Endometrial microvascular endothelial cells (primary cell): ENCODE results near the gene LGALSL. TPM values are rescaled to one million over a fixed set of nuclear protein-coding genes. Genes with fewer than 3 reads are reported as not detected.

Experiments used
- in situ Hi-C: cut with HindIII; loops from 2 replicates; pipeline ENCODE4 v1.10.0; 2017; ENCODE audit warnings: low sequenced_read_pairs, low pct_unique_long_range_greater_than_20kb; ENCODE audit errors: inconsistent ontology term
- total RNA-seq: library from RNA; depleted of rRNA; stranded (reverse); fragments of >200 nt; gene quantifications from one replicate; pipeline ENCODE4 v1.2.3, GENCODE V29; 2015; ENCODE audit errors: inconsistent ontology term

LGALSL gene
- total RNA-seq, 1 donor from 2014 or later = 4.6 TPM

DNA sequence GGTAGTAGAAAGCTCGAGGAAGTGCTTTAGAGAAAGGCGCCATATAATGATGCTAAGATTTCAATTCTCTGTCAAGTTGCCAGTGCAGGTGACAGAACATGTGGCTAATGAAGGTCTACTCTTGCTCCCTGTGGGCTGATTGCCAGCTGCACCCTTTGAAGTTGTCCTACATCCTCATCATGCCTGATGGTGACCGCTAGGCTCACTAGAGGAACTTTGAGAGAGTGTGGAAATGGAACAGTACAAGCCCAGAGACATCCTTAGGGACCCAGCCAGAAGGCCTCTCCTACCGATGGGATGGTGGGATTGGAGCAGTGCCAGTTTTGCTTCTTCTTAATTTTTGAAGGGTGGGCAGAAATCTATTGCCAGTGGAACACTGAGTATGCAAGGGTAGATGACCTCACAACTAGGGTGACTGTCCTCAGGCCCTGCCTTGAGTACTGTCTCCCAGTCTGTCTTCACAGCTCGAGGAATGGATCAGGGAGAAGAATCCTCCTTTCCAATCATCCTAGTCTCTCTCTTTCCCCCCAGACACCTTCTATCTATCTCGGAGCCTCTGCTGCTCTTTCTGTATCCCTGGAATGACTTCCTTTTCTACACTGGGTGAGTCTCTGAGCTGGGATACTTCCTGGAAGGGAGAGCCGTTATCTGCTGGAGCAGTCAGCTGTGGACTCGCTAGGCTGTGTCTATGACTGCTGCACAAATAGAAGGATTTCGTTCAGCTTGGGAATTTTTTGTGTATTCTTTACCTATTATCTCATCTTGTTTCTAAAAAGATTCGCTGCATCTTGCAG lies 33.5 kb downstream of the LGALSL start:
- in situ Hi-C loops = no loop called here

DNA sequence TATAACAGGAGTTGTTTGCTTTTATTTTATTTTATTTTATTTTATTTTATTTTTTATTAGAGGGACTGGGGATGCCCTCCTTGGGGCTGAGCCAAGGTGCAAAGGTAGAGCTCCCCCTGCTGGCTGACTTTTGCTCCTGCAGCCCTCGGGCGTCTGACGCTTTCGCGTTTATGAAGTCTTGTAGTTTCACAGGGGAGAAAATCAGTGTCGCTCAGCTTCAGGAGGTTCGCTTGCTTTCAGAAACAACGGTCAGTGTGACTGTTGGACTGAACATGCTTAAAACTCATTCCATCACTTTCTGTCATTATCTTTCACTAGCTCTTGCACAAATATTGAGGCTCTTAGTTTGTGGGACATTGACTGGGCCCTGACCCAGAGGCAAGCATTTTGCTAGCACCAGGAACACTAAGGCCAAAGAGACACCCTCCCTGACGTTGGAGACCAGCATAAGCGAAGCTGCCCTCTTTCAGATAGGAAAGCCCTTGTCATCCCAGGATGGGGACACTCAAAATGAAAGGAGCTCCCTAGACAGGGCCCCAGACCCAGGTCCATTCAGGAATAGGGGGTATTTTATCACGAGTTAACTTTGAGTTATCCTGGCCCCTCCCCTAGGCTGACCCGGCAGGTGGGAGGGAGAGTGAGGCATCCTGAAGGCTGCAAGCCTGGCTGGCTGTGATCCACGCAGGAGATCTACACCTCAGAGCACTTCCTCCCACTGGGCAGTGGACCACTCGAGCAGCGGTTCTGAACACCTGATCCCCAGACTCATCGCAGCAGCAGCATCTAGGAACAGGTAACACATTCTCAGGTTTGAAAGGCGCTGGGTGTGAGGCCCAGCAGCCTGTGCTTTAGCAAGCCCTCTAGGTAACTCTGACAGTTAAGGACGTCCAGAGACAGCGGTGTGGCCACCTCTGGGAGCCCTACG lies 34.4 kb downstream of the LGALSL start:
- in situ Hi-C loops = no loop called here

DNA sequence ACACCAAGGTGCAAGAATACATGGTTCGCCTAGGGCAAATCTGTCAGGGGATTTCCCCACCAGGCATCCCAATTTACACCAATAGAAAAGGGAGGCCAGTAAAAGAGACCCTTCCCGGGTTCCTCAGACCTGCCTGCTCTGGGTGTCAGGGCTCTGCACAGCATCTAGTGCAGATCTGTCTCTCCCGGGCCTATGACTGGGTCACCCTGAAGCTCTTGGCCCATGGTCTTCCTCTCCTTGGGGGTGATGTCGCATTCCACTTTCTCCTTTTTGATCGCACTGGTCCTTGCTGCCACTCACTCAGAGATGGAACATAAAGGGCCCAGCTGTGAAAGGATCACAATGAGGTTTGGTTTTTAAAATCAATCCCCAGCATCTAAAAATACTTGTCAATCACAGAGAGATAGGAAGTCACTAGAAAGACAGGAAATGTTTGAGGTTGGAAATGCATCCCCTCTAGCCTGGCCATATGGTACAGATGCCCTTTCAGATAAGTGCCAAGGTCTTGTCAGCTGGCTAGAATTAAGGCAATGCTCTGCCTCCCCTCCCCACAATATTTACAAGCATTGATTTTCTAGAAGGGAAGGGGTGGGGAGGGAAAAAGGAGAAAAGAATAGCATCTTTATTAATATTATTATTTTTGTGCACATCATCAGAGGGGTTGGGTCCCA lies 35.3 kb downstream of the LGALSL start:
- in situ Hi-C loops = no loop called here

- in situ Hi-C loops = no loop called here
These were observed 37.5 kb downstream of the LGALSL start for GRCh38 chr2:64491426-64491825.

DNA sequence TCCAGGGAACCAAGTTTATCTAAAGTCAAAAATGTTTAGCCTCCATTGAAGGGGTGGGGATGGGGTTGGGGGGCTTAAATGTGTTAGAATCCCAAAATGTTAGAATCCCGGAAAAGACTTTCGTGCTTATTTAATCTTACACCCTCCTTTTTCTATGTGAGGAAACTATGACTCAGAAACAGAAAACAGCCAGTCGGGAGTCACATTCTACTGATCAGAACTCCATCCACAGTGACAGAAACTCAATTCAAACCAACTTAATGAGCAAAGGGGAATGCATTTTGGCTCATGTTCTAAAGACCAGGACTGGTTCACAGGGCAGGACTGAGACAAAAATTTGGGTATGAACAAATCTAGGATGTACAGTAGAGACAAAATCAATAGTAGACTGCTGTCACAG lies 38.3 kb downstream of the LGALSL start:
- in situ Hi-C loops = no loop called here

DNA sequence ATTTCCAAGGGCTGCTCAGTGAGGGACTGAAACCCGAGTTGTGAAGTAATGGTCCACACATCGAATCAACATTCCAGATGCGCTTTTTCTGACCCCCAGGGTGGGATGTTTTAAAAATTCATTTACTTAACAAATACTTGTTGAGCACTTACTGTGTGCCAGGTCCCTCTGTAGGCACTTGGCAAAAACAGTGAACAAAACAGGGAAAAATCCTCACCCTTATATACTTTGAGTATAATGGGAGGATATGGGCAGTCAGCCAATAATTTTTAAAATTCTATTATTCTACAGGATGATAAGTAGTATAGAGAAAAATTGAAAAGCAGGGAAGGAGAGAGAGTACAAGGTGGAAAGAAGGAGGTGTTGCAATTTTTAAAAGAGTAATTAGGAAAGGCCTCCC lies 38.9 kb downstream of the LGALSL start:
- in situ Hi-C loops = no loop called here

DNA sequence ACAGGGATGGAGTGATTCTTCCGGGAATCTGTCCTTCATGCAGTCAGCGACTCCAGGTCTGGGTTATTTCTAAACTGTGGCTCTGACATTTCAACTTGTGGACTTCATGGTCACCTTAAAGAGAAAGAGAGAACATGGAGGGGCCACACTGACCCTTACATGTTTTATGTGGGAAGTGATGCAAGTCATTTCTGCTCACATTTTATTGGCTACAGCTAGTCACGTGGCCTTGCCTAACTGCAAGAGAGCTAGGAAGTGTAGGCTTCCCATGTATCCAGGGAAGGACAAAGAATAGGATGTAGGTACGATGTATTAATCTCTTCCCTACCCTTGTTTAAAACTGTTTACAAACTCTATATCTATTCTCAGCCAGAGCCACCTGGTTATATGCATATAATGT lies 39.8 kb downstream of the LGALSL start:
- in situ Hi-C loops = no loop called here

DNA sequence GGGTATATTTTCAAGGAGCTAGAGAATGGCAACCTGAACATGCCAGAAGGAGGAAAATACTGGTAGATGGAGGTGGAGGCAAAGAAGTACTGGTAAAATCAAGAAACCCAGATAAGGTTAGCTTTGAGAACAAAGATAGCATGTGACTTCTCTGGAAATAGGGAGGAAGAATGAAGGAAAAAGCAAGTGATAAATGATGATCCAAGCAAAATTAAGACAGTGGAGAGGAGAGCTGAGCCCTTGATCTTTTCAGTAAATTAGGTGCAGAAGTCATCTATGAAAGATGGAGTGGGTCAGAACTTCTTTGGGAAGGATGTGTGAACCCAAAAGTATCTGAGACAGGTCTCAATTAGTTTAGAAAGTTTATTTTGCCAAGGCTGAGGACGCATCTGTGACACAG lies 44.5 kb downstream of the LGALSL start:
- in situ Hi-C loops = no loop called here

- in situ Hi-C loops = no loop called here
These were observed 46.6 kb downstream of the LGALSL start for GRCh38 chr2:64500549-64500948.

GRCh38 chr2:64501946-64502345 lies 48.0 kb downstream of the LGALSL start:
- in situ Hi-C loops = no loop called here

DNA sequence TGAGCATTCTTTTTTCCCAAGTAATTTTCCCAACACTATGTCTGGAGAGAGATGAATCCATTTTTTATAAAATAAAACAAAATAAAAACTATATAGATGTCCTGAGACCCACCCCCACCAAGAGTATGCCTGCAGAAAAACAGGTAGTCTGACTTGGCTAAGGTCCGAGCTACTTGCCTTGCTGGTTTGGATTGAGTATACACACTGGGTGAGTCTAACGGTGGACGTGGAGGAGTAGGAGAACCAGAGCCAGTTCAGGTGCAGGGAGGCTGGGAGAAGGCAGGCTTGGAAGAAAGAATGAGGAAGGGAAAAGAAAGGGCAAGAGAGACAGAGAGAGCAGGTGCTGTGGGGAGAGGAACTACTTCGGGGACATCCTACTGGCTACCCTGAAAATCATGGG lies 48.9 kb downstream of the LGALSL start:
- in situ Hi-C loops = no loop called here

DNA sequence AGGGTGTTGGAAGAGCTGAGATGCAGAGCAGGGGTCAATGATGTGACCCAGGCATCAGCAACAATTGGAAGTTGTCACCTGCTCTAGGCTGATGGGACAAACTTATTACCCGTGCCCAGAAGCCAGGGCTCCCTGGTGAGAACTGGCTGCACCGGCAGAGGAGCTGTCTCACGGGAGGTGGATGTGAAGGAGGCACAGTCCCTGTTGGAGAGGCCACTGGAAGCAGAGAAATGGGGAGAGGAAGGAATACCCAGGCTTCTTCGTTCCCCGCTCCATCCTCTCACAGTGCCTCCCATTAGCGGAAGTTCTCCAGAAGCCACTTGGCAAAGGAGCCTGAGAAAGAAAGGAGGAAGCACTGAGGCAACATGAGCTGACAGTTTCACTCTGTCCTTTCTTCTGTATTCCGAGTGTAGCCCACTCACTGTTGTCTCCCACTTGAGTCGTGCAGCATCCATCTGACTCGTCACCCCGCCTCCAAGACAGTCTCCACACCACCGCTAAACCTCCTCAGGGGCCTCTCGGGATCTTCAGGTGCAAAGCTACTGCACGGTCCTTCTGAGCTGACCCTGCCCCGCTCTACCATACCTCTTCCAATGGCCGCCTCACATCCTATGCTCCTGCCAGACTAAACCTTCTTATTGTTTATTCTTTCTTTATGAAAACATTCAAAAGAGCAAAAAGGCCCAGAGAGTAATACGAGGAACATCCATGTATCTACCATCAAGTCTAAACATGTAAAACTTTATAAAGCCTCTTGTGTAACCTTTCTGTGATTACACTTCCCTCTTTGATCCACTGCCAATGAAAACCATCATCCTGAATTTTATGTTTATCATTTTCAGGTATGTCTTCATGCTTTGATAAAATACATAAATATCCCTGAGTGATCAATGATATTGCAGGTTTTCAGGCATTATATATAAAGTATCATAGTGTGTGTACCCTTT lies 51.1 kb downstream of the LGALSL start:
- in situ Hi-C loops = no loop called here

DNA sequence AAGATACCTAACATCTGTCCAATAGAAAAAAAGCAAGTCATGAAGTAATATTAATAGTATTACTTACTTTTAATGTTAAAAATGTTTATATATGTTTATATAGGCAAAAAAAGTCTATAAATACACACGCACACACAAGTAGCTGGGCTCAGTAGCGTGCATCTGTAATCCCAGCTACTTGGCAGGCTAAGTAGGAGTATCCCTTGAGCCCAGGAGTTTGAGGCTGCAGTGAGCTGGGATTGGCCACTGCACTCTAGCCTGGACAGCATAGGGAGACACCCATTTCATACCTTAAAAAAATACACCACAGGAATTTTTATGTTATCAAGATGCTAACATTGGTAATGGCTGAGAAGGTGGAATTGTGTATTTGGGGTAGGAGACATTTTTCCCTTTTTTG lies 52.7 kb downstream of the LGALSL start:
- in situ Hi-C loops = no loop called here

Other genes starting within 250 kb of the LGALSL start
- gene AFTPH, start 70.2 kb downstream of the LGALSL start, total RNA-seq = 22.0 TPM
- 18.6 TPM for gene SERTAD2, start 199.8 kb downstream of the LGALSL start, total RNA-seq